GM19395 (cell line): Measurements from ENCODE around the gene ASIC2.

Experiments used
- ATAC-seq: cut with Tn5 transposase; IDR thresholded peaks from one replicate; pipeline ENCODE4 v1.9.1; 2021; ENCODE audit warnings: mild to moderate bottlenecking, moderate library complexity; ENCODE audit not compliant: unreplicated experiment

ASIC2 gene

GRCh38 chr17:33118391-33119075, 174.6 kb downstream of the ASIC2 start:
- ATAC-seq: no peak

- ATAC-seq: no peak
Measured at GRCh38 chr17:33116021-33116551, 177.0 kb downstream of the ASIC2 start.

- ATAC-seq: no peak
Measured at GRCh38 chr17:33115366-33115765, 177.7 kb downstream of the ASIC2 start.

- no peak for ATAC-seq
Measured at GRCh38 chr17:33113991-33114370, 179.1 kb downstream of the ASIC2 start.

- ATAC-seq: no peak
Measured at GRCh38 chr17:33113276-33113990, 179.7 kb downstream of the ASIC2 start.

GRCh38 chr17:33112763-33113162, 180.3 kb downstream of the ASIC2 start:
- ATAC-seq: no peak

- ATAC-seq: no peak
Measured at GRCh38 chr17:33109336-33110072, 183.6 kb downstream of the ASIC2 start.

GRCh38 chr17:33106525-33107165, 186.4 kb downstream of the ASIC2 start:
- no peak for ATAC-seq

GRCh38 chr17:33105911-33106310, 187.2 kb downstream of the ASIC2 start:
- no peak for ATAC-seq

- ATAC-seq: no peak
Measured at GRCh38 chr17:33099906-33100305, 193.2 kb downstream of the ASIC2 start.

- ATAC-seq: no peak
Measured at GRCh38 chr17:33099252-33099651, 193.8 kb downstream of the ASIC2 start.

GRCh38 chr17:33097411-33097810, 195.7 kb downstream of the ASIC2 start:
- no peak for ATAC-seq

GRCh38 chr17:33096161-33096560, 196.9 kb downstream of the ASIC2 start:
- ATAC-seq: no peak

- no peak for ATAC-seq
Measured at GRCh38 chr17:33091271-33091670, 201.8 kb downstream of the ASIC2 start.

GRCh38 chr17:33090806-33091205, 202.3 kb downstream of the ASIC2 start:
- ATAC-seq: no peak

GRCh38 chr17:33086878-33087277, 206.2 kb downstream of the ASIC2 start:
- ATAC-seq: no peak

- ATAC-seq: no peak
Measured at GRCh38 chr17:33086041-33086440, 207.1 kb downstream of the ASIC2 start.

GRCh38 chr17:33085256-33085655, 207.8 kb downstream of the ASIC2 start:
- ATAC-seq: no peak

GRCh38 chr17:33084755-33085154, 208.3 kb downstream of the ASIC2 start:
- no peak for ATAC-seq

- no peak for ATAC-seq
Measured at GRCh38 chr17:33082529-33083173, 210.4 kb downstream of the ASIC2 start.

GRCh38 chr17:33080091-33080490, 213.0 kb downstream of the ASIC2 start:
- ATAC-seq: no peak
